ENCODE measurements around the gene PROK1. TPM values are rescaled to one million over a fixed set of nuclear protein-coding genes. Genes with fewer than 3 reads are reported as not detected.
A peak's percentile ranks its signal among the peaks of the same experiment; 100 is the strongest.
"Not testable (repeated sequence)": the region's sequence is repeated elsewhere in the genome, so short reads cannot be mapped to it uniquely, and the experiment has no call there.

Gene PROK1
- total RNA-seq (not detected), polyA plus RNA-seq (ENCODE audit: insufficient read depth in 1 of 8, insufficient read length in 8 of 8, low replicate concordance in 1 of 8) (not detected)
- long read RNA-seq, donor 1, result 0 reads
- long read RNA-seq, donor 2, result 0 reads
- long read RNA-seq, donor 3, result 0 reads
- long read RNA-seq, donor 4, result 0 reads
- long read RNA-seq, donor 5, result 0 reads
- long read RNA-seq, donor 6, result 0 reads
- long read RNA-seq, donor 7, result 0 reads
- long read RNA-seq, donor 8, result 0 reads
- long read RNA-seq, donor 9, result 0 reads
- long read RNA-seq, donor 10, result 0 reads
- long read RNA-seq, donor 11, result 0 reads

- 66% methylated on average over 6 of the region's 8 CpGs for WGBS (ENCODE audit: insufficient coverage)
- no peak for DNase-seq
- no peaks in the 10 kb centered on the region for H3K9me3 ChIP-seq (replicated peaks; ENCODE audit: control insufficient read depth, low read depth, low read length)
- no peaks in the 10 kb centered on the region for H3K36me3 ChIP-seq (ENCODE audit: control insufficient read depth, insufficient read depth, low read length)
- no peak within 1 kb of the TSS for H3K4me3 ChIP-seq (ENCODE audit: low read length)
- H3K4me1 ChIP-seq (ENCODE audit: control insufficient read depth, insufficient read depth, low read length), result no peaks in the 10 kb centered on the region
- no peak within 1 kb of the TSS for H3K27ac ChIP-seq (ENCODE audit: low read length)
- H3K27me3 ChIP-seq (ENCODE audit: control insufficient read depth, insufficient read depth, low read length), result peaks cover 19% of the 10 kb centered on the region
Measured at GRCh38 chr1:110450929-110451328, at the start of gene PROK1. Gene PROK1 (plus strand): TSS chr1:110451149. CDS start chr1:110451217, 68 bp downstream.

DNA sequence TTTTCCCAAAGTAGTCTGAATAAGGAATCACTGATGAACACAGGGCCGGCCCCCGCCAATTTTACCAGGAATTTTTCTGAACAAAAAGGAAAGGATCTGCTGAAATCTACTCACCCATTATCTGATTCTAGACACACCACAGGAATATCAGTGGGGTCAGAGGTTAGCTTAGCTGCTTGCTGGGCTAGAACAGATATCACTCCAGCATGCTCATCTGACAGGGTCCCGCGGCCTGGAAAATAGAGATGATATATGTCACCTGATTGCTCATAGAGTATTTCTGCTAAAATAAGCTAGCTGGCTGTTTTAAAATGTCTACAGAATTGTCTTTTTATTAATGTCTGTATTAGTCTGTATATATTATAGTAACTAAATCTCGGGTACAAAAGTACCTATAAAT is 47.1 kb upstream of the PROK1 start:
- H3K4me1 ChIP-seq (ENCODE audit: control insufficient read depth, insufficient read depth, low read length), result peaks cover 5% of the 10 kb centered on the region
- H3K4me3 ChIP-seq (ENCODE audit: low read length), result no peak overlapping the region
- no CpG with 5 or more reads among the region's 5 CpGs for WGBS (ENCODE audit: insufficient coverage)
- peaks cover 42% of the 10 kb centered on the region for H3K36me3 ChIP-seq (ENCODE audit: control insufficient read depth, insufficient read depth, low read length)
- no peaks in the 10 kb centered on the region for H3K9me3 ChIP-seq (replicated peaks; ENCODE audit: control insufficient read depth, low read depth, low read length)
- H3K27ac ChIP-seq (ENCODE audit: low read length), result no peak overlapping the region
- no peak for DNase-seq
- no peaks in the 10 kb centered on the region for H3K27me3 ChIP-seq (ENCODE audit: control insufficient read depth, insufficient read depth, low read length)

- peaks cover 5% of the 10 kb centered on the region for H3K4me1 ChIP-seq (ENCODE audit: control insufficient read depth, insufficient read depth, low read length)
- no peak for DNase-seq
- H3K36me3 ChIP-seq (ENCODE audit: control insufficient read depth, insufficient read depth, low read length), result peaks cover 42% of the 10 kb centered on the region
- no CpG with 5 or more reads among the region's 4 CpGs for WGBS (ENCODE audit: insufficient coverage)
- H3K27ac ChIP-seq (ENCODE audit: low read length), result no peak overlapping the region
- H3K4me3 ChIP-seq (ENCODE audit: low read length), result no peak overlapping the region
- H3K9me3 ChIP-seq (replicated peaks; ENCODE audit: control insufficient read depth, low read depth, low read length), result no peaks in the 10 kb centered on the region
- H3K27me3 ChIP-seq (ENCODE audit: control insufficient read depth, insufficient read depth, low read length), result no peaks in the 10 kb centered on the region
Measured at GRCh38 chr1:110404401-110404800, 46.5 kb upstream of the PROK1 start.

DNA sequence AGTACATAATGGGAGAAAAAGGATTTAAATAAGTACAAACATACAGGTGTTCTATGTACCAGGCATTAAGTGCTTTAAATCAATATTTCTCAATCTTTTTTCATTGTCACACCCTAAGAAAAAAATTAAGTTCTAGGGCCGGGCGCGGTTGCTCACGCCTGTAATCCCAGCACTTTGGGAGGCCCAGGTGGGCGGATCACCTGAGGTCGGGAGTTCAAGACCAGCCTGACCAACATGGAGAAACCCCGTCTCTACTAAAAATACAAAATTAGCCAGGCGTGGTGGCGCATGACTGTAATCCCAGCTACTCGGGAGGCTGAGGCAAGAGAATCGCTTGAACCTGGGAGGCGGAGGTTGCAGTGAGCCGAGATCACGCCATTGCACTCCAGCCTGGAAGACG is 44.5 kb upstream of the PROK1 start:
- not testable (repeated sequence) for DNase-seq; H3K4me1 ChIP-seq (ENCODE audit: control insufficient read depth, insufficient read depth, low read length); H3K9me3 ChIP-seq (replicated peaks; ENCODE audit: control insufficient read depth, low read depth, low read length); H3K27ac ChIP-seq (ENCODE audit: low read length); H3K27me3 ChIP-seq (ENCODE audit: control insufficient read depth, insufficient read depth, low read length)
- peak overlapping the region; percentile 86 for H3K4me3 ChIP-seq (ENCODE audit: low read length)
- no CpG with 5 or more reads among the region's 15 CpGs for WGBS (ENCODE audit: insufficient coverage)
- H3K36me3 ChIP-seq (ENCODE audit: control insufficient read depth, insufficient read depth, low read length), result peaks cover 27% of the 10 kb centered on the region

- Histone ChIP-seq H3K27ac (ENCODE audit: low read length) (peak within 1 kb of the TSS; percentile 93), H3K4me1 (ENCODE audit: control insufficient read depth, insufficient read depth, low read length) (peaks cover 5% of the 10 kb centered on the region), H3K27me3 (ENCODE audit: control insufficient read depth, insufficient read depth, low read length) (no peaks in the 10 kb centered on the region), H3K9me3 (replicated peaks; ENCODE audit: control insufficient read depth, low read depth, low read length) (no peaks in the 10 kb centered on the region), H3K36me3 (ENCODE audit: control insufficient read depth, insufficient read depth, low read length) (peaks cover 23% of the 10 kb centered on the region), H3K4me3 (ENCODE audit: low read length) (peak within 1 kb of the TSS; percentile 86)
- peak; percentile 98 for DNase-seq
- 1% methylated on average over 76 of the region's 76 CpGs for WGBS (ENCODE audit: insufficient coverage)
Measured at GRCh38 chr1:110407260-110408210, 43.4 kb upstream of the PROK1 start, which contains the start of gene LAMTOR5. Gene LAMTOR5 (minus strand): TSS chr1:110407694. CDS start chr1:110407620, 74 bp downstream.

DNA sequence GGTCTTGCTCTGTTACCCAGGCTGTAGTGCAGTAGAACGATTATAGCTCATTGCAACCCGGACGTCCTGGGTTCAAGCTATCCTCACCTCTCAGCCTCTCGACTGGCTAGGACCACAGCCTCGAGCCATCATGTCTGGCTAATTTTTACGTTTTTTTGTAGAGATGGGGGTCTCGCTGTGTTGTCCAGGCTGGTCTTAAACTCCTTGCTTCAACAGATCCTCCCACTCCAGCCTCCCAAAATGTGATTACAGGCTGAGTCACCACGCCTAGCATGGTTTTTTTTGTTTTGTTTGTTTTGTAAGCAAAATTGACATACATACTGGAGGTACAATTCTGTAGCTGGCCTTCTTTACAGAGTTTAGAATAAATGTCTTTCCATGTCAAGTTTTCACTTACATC is 42.5 kb upstream of the PROK1 start:
- WGBS (ENCODE audit: insufficient coverage), result 89% methylated on average over 3 of the region's 8 CpGs
- Histone ChIP-seq H3K27me3 (ENCODE audit: control insufficient read depth, insufficient read depth, low read length) (no peaks in the 10 kb centered on the region), H3K9me3 (replicated peaks; ENCODE audit: control insufficient read depth, low read depth, low read length) (no peaks in the 10 kb centered on the region), H3K36me3 (ENCODE audit: control insufficient read depth, insufficient read depth, low read length) (peaks cover 18% of the 10 kb centered on the region), H3K4me1 (ENCODE audit: control insufficient read depth, insufficient read depth, low read length) (peaks cover 5% of the 10 kb centered on the region), H3K27ac (ENCODE audit: low read length) (no peak overlapping the region), H3K4me3 (ENCODE audit: low read length) (no peak overlapping the region)
- no peak for DNase-seq

DNA sequence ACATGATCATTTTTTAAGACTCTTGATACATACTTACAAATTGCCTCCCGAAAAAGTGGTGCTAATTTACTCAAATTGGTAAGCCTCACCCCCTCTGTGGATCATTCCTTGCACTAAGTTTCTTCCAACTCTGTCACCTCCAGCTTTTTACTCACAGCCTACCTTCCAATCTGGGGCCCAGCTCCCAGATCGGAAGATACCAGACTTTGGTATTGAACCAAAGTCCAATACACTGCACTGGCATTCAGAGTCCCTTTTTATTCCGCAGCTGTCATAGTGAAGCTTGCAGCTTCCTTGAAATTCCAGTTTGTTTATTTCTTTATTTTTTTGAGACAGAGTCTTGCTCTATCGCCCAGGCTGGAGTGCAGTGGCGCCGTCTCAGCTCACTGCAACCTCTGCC is 41.6 kb upstream of the PROK1 start:
- Histone ChIP-seq H3K4me1 (ENCODE audit: control insufficient read depth, insufficient read depth, low read length) (peaks cover 5% of the 10 kb centered on the region), H3K9me3 (replicated peaks; ENCODE audit: control insufficient read depth, low read depth, low read length) (no peaks in the 10 kb centered on the region), H3K4me3 (ENCODE audit: low read length) (no peak overlapping the region), H3K27me3 (ENCODE audit: control insufficient read depth, insufficient read depth, low read length) (no peaks in the 10 kb centered on the region), H3K27ac (ENCODE audit: low read length) (no peak overlapping the region), H3K36me3 (ENCODE audit: control insufficient read depth, insufficient read depth, low read length) (peaks cover 11% of the 10 kb centered on the region)
- 93% methylated on average over 5 of the region's 6 CpGs for WGBS (ENCODE audit: insufficient coverage)
- DNase-seq, result no peak

DNA sequence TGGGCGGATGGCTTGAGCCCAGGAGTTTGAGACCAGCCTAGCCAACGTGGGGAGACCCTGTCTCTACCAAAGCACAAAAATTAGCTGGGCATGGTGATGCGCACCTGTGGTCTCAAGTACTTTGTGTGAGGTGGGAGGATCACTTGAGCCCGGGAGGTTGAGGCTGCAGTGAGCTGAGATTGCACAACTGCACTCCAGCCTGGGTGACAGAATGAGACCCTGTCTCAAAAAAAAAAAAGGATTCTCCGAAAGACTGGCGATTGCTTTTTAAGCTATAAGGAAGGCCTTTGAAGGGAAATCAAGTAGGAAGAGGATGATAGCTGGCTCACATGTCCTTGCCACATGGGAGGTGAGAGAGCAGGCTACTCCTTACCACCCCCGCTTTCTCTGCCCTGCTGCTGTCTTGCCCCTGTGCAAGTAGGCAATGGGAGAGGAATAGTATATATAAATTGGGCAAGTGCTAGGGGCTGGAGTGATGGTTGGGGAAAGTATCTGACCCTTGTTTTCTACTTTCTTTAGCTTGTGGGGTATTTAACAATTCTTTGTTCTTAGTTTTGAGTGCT is 39.7 kb upstream of the PROK1 start:
- WGBS (ENCODE audit: insufficient coverage), result 76% methylated on average over 6 of the region's 7 CpGs
- Histone ChIP-seq H3K4me3 (ENCODE audit: low read length) (no peak overlapping the region), H3K9me3 (replicated peaks; ENCODE audit: control insufficient read depth, low read depth, low read length) (no peaks in the 10 kb centered on the region), H3K36me3 (ENCODE audit: control insufficient read depth, insufficient read depth, low read length) (no peaks in the 10 kb centered on the region), H3K27ac (ENCODE audit: low read length) (no peak overlapping the region), H3K4me1 (ENCODE audit: control insufficient read depth, insufficient read depth, low read length) (peaks cover 9% of the 10 kb centered on the region), H3K27me3 (ENCODE audit: control insufficient read depth, insufficient read depth, low read length) (no peaks in the 10 kb centered on the region)
- no peak for DNase-seq

- H3K36me3 ChIP-seq (ENCODE audit: control insufficient read depth, insufficient read depth, low read length), result no peaks in the 10 kb centered on the region
- H3K4me1 ChIP-seq (ENCODE audit: control insufficient read depth, insufficient read depth, low read length), result peaks cover 9% of the 10 kb centered on the region
- no peaks in the 10 kb centered on the region for H3K27me3 ChIP-seq (ENCODE audit: control insufficient read depth, insufficient read depth, low read length)
- DNase-seq, result peak; percentile 48
- no peak overlapping the region for H3K27ac ChIP-seq (ENCODE audit: low read length)
- WGBS (ENCODE audit: insufficient coverage), result 11% methylated on average over 3 of the region's 4 CpGs
- H3K4me3 ChIP-seq (ENCODE audit: low read length), result no peak overlapping the region
- no peaks in the 10 kb centered on the region for H3K9me3 ChIP-seq (replicated peaks; ENCODE audit: control insufficient read depth, low read depth, low read length)
Measured at GRCh38 chr1:110412576-110412975, 38.4 kb upstream of the PROK1 start.

DNA sequence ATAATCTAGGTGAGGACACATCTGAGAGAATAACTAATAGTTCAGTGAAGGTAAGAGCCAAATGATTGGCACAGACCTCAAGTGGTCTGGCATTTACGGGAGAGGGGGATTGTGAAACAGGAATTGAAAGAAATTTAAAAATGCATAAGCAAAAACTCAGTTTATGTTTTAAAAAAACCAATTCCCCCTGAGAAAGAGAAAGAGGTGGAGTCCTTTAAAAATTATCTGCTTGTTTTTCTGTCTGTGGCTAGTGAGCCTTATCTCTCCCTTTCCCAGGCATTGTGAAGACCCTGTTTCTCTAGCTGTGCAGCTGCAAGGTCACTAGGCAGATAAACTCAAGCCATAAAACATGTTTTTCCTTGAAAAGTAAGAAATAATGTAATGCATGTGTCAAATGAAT is 37.9 kb upstream of the PROK1 start:
- no CpG with 5 or more reads among the region's 1 CpG for WGBS (ENCODE audit: insufficient coverage)
- not testable (repeated sequence) for H3K36me3 ChIP-seq (ENCODE audit: control insufficient read depth, insufficient read depth, low read length); H3K27ac ChIP-seq (ENCODE audit: low read length); H3K9me3 ChIP-seq (replicated peaks; ENCODE audit: control insufficient read depth, low read depth, low read length); H3K4me1 ChIP-seq (ENCODE audit: control insufficient read depth, insufficient read depth, low read length); H3K4me3 ChIP-seq (ENCODE audit: low read length); DNase-seq; H3K27me3 ChIP-seq (ENCODE audit: control insufficient read depth, insufficient read depth, low read length)
